Frontal cortex (tissue), 4 donors: Measurements from ENCODE around the gene DYRK1A. TPM values are rescaled to one million over a fixed set of nuclear protein-coding genes. Genes with fewer than 3 reads are reported as not detected.
"Not testable (repeated sequence)": the region's sequence is repeated elsewhere in the genome, so short reads cannot be mapped to it uniquely, and the experiment has no call there.

ENCODE experiments used
- DNase-seq, 2 donors: peaks; one replicate each; pipeline ENCODE4 v3.0.0; 2012; ENCODE audit warnings: low spot score in 2 of 2
- FAIRE-seq: peaks from 2 replicates; lab custom pipeline; 2012; peaks lifted over from hg19 to GRCh38; lab: Jason Lieb, UNC
- total RNA-seq: library from RNA; depleted of rRNA; stranded (reverse); fragments of >200 nt; gene quantifications from one replicate; pipeline ENCODE4 v1.2.3, GENCODE V29; 2014
- donor health status: control.
- donor health status: control.
- donor health status: control.

Gene DYRK1A
- 172 TPM for total RNA-seq

DNA sequence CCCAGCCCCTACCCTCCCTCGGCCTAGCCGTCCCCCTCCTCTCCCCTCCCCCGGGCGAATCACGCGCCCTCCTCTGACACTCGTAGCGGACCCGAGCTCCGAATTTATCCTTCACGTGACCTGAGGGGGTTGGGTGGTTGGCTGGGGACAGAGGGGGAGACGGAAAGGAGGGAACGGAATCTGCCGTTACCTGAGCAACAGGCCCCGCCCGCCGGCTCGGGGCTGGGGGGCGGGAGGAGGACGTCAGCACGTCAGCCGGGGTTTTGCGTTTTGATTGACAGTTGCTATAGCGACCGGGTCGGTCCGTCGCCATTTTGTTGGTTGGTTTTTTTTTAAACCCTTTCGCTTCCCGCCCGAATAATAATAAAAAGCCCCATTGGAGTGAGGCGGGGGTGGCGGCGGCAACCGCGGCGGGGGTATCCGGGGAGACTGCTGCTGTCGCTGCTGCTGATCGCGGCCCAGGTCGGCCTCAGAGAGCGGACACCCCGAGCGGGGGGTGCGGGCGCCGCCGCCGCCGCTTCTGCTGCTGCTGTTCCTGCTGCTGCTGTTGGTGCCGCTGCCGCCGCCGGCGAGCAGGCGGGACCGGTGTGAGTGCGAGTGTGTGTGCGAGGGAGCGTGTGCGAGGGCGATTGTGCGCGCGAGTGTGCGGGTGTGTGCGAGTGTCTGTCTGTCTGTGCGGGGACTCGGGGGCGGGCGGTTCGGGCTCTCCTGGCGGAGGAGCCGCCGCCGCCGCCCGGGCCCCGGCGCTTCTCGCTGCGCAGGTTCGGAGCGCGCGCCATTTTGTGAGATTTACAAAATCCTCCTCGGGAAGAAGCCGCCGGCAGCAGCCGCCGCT is at the start of gene DYRK1A:
Gene DYRK1A (plus strand): TSS at position 292 of the 835 bp plus-strand sequence. CDS start 53,602 bp downstream, outside the sequence.
- DNase-seq (peak; percentile 98 to 100), FAIRE-seq (peak; percentile 21)

DNA sequence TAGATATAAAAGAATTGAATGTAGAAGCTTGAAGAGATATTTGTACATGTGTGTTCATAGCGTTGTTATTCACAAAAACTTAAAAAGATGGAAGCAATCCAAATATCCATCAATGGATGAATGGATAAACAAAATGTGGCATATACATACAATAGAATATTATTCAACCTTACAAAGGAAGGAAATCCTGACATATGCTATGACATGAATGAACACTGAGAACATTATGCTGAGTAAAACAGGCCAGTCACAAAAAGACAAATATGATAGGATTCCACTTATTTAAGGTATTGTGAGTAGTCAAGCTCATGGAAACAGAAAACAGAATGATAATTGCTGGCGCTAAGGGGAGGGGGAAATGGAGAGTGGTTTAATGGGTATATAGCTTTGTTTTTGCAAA is 47.0 kb upstream of the DYRK1A start:
- DNase-seq (no peak), FAIRE-seq (no peak)

DNA sequence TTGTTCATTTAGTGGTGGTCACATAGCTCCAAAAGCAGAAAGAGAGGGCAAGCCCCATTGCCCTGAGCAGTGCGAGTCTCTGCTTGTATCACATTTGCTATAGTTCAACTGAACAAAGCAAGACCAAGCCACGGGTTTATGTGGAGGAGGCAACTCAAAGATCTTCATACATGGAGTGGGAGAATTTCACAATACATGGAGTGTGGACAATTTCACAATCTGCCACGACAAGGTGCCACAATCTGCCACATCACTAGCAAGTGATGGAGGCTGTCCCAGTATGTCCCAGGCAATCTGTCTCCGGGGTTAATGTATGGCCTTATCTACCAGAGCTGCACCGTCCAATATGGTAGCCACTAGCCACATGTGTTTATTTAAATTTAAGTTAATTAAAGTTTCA is 44.5 kb upstream of the DYRK1A start:
- FAIRE-seq (no peak), DNase-seq (no peak)

DNA sequence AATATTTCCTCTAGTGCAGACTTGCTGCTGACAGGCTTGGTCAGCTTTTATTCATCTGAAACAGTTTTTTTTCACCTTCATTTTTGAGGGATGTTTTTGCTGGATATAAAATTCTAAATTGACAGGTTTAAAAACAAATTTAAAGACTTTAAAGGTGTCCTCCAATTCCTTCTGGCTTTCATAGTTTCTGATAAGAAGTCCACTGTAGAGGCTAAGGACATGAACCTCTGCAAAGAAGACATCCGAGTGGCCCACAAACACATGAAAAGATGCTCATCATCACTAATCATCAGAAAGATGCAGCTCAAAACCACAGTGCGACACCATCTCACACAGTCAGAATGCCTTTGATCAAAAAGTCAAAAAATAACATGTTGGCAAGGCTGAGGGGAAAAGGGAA is 42.0 kb upstream of the DYRK1A start:
- FAIRE-seq: no peak

DNA sequence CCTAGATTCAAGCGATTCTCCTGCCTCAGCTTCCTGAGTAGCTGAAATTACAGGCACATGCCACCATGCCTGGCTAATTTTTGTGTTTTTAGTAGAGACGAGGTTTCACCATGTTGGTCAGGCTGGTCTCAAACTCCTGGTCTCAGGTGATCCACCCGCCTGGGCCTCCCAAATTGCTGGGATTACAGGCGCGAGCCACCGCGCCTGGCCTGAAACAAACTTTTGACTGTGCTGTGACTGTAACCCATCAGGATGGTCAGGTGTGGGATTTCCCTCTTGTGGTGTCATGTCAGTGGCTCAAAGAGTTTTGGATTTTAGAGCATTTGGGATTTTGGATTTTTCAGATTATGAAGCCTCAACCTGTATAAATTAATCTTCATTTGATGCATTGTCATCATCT is 38.4 kb upstream of the DYRK1A start:
- not testable (repeated sequence) for FAIRE-seq

More for the DNA sequence above, 42.0 kb upstream of the DYRK1A start:
- no peak for DNase-seq

DNA sequence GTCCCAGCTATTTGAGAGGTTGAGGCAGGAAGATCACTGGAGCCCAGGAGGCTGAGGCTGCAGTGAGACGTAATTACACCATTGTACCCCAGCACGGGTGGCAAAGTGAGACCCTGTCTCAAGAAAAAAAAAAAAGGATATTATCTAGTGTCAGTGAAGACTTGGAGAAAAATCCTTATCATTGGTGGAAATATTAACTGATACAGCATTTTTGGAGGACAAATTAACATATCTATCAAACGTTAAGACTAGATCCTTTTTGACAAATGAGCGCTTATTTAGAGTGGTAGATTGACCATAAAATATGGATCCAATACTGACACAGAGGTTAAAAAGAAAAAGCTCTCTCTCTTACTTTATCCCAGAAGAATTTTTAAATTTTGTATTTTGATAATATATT is 35.2 kb upstream of the DYRK1A start:
- DNase-seq: no peak
- FAIRE-seq: no peak

More for the DNA sequence above, 38.4 kb upstream of the DYRK1A start:
- not testable (repeated sequence) for DNase-seq

DNA sequence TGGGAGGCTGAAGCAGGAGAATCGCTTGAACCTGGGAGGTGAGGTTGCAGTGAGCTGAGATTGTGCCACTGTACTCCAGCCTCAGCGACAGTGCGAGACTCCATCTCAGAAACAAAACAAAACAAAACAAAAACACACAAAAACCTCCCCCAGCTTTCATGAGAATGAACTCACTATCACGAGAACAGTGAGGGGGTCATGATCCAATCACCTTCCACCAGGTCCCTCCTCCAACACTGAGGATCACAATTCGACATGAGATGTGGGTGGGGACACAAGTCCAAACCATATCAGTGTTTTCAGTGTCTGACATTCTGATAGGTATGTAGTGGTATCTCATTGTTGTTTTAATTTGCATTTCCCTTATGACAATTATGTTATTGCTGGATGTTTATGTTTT is 31.5 kb upstream of the DYRK1A start:
- no peak for DNase-seq
- FAIRE-seq: no peak

DNA sequence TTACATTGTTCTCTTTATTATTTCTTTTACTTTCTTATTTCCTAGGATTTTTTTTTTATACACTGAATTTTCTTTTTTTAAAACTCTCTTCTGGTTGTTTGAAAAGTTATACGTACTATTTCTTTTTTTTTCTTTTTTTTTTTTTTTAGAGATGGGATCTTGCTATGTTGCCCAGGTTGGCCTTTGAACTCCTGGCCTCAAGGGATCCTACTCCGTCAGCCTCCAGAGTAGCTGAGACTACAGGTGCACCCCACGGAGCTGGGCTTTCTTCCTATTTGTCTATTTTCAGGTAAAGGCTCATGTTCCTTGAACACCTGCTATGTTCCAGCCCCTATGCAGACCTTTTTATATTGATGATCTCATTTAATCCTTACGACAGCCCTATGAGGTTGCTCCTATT is 29.4 kb upstream of the DYRK1A start:
- no peak for DNase-seq
- no peak for FAIRE-seq

GRCh38 chr21:37337831-37338230 is 28.7 kb upstream of the DYRK1A start:
- DNase-seq (no peak), FAIRE-seq (no peak)

GRCh38 chr21:37338671-37339551 is 27.7 kb upstream of the DYRK1A start:
- DNase-seq (no peak), FAIRE-seq (no peak)

- FAIRE-seq: no peak
These were observed 27.0 kb upstream of the DYRK1A start for GRCh38 chr21:37339552-37339939.

DNA sequence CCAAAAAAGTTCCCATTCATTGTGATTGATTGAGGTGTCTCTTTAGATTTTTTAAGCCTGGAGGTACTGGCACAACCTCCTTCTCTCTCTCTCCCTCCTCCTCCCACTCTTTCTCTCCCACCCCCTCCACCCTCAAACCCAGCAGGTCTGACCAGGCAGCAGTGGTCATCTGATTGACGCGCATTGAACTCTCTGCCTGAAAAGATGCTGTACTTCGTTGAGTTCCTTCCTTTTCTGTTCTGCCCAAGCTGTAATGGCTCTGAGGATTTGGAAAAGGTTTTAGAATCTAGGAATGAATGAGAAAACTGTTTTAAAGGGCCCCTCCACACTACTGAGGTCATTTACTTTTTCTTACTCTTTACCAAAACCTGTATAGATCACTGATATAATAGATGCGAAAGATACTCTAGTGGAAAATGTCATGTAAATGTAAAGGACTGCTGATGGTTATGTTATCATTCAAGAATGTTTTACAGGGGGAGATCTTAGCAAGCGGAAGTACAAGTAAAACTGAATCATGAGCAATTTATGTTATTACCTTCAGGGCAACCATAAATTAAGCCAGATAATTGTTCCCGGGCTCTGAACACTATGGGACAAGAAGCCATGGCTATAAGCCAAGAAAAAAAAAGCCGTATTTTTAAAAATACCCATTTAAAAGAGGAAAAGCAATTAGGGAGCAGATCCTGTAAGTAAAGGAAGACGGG is 25.2 kb upstream of the DYRK1A start:
- FAIRE-seq (no peak), DNase-seq (no peak)

More at GRCh38 chr21:37339552-37339939, 27.0 kb upstream of the DYRK1A start:
- no peak for DNase-seq

DNA sequence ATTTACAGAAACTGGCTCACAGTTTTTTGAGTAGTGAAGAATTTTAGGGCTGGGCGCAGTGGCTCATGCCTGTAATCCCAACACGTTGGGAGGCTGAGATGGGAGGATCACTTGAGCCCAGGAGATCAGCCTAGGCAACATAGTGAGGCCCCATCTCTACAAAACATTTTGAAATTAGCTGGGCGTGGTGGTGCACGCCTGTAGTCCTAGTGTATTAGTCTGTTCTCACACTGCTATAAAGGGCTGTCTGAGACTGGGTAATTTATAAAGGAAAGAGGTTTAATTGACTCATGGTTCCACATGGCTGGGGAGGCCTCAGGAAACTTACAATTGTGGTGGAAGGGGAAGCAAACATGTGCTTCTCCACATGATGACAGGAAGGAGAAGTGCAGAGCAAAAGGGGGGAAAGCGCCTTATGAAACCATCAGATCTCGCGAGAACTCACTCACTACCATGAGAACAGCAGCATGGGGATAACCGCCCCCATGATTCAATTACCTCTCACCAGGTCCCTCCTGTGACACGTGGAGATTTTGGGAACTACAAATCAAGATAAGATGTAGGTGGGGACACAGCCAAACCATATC is 24.4 kb upstream of the DYRK1A start:
- FAIRE-seq: no peak
- no peak for DNase-seq

GRCh38 chr21:37346841-37347430 is 19.6 kb upstream of the DYRK1A start:
- DNase-seq (no peak), FAIRE-seq (no peak)

DNA sequence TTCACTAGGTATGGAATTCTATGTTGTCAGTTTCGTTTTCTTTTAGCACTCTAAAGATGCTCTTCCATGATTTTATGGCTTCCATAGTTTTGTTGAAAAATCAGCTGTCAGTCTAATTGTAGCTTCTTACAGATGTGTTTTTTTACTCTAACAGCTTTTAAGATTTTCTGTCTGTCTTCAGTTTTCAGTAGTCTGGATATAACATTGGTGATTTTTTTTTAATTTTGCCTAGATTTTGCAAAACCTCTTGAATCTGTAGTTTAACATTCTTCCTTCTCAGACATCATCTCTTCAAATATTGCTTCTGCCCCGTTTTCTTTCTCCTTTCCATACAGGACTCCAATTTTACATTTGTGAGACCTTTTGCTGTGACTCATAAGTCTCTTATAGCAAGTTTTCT is 17.9 kb upstream of the DYRK1A start:
- no peak for FAIRE-seq
- DNase-seq: no peak

GRCh38 chr21:37350472-37350871 is 16.1 kb upstream of the DYRK1A start:
- no peak for DNase-seq
- FAIRE-seq: no peak

GRCh38 chr21:37356706-37357105 is 9.9 kb upstream of the DYRK1A start:
- no peak for DNase-seq
- FAIRE-seq: no peak

DNA sequence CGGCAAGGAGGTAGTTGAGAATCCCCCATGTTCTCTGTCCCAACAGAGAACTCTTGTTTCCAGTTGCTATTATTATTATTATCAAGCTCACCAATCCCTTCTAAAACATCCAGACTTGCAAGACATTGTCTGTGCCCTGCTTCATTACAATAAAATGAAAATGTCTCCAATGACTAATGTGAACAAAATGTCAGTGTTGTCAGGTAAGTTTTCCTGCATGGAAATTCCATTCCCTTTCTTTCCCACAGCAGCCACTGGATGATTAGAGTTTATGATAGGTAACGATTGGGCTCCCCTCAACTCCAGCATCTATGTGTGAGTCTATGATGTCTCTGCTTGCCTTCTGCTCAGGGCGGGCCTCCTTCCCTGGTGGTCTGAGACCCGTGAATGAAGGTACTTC is 8.9 kb upstream of the DYRK1A start:
- FAIRE-seq (no peak), DNase-seq (no peak)

GRCh38 chr21:37358397-37358796 is 8.2 kb upstream of the DYRK1A start:
- FAIRE-seq (no peak), DNase-seq (no peak)

- FAIRE-seq (no peak), DNase-seq (no peak)
These were observed 2.6 kb upstream of the DYRK1A start for GRCh38 chr21:37363936-37364335.
